Caco-2 (cell line): ENCODE results near the gene TTLL9. TPM values are rescaled to one million over a fixed set of nuclear protein-coding genes. Genes with fewer than 3 reads are reported as not detected.

ENCODE experiments used
- BruUV-seq: library from RNA; stranded (reverse); fragments of 400-500 nt; replicated peaks from 2 replicates; lab custom pipeline; 2021; lab: Mats Ljungman, UMichigan
- CTCF ChIA-PET: fragments of 300-600 bp; sonication (Branson Sonifier 250); formaldehyde crosslinking; loops from one replicate; lab custom pipeline; 2022; ENCODE audit warnings: antibody characterized with exemption; lab: Charles Lee
- POLR2A ChIA-PET: fragments of 300-600 bp; sonication (Branson Sonifier 250); formaldehyde crosslinking; loops from one replicate; lab custom pipeline; 2022; ENCODE audit warnings: antibody characterized with exemption; lab: Charles Lee
- DNase-seq, 2 experiments: peaks; one replicate each; pipeline versions ENCODE4 v3.0.0 to v3.0.0-alpha.2; 2020 to 2022
- H3K27me3 ChIP-seq: replicated peaks from 2 replicates; pipeline ENCODE4 v1.6.0; 2011; ENCODE audit warnings: low read length; ENCODE audit not compliant: control insufficient read depth, insufficient read depth
- H3K36me3 ChIP-seq: 2 replicates; pipeline ENCODE4 v1.5.1; 2011; ENCODE audit warnings: low read length; ENCODE audit not compliant: control insufficient read depth, insufficient read depth
- H3K4me1 ChIP-seq: fragments of 250-450 bp; sonication (Bioruptor Pico); 2 replicates; pipeline ENCODE4 v1.5.1; 2020; ENCODE audit warnings: mild to moderate bottlenecking
- H3K4me3 ChIP-seq: 2 replicates; pipeline ENCODE4 v1.5.1; 2011; ENCODE audit warnings: low read depth, mild to moderate bottlenecking, control low read depth, low read length
- H3K9me3 ChIP-seq: fragments of 250-450 bp; sonication (Bioruptor Pico); 2 replicates; pipeline ENCODE4 v1.5.1; 2020; ENCODE audit warnings: mild to moderate bottlenecking, moderate library complexity
- H3K27ac Mint-ChIP-seq: one replicate; pipeline ENCODE4 v1.8.0; 2022; ENCODE audit warnings: mixed read lengths; ENCODE audit not compliant: unreplicated experiment
- H3K27me3 Mint-ChIP-seq: one replicate; pipeline ENCODE4 v1.8.0; 2022; ENCODE audit warnings: mixed read lengths; ENCODE audit not compliant: insufficient read depth, unreplicated experiment
- H3K36me3 Mint-ChIP-seq: one replicate; pipeline ENCODE4 v1.8.0; 2022; ENCODE audit warnings: mild to moderate bottlenecking, mixed read lengths; ENCODE audit not compliant: insufficient read depth, unreplicated experiment
- H3K4me1 Mint-ChIP-seq: one replicate; pipeline ENCODE4 v1.8.0; 2022; ENCODE audit warnings: low read depth, mixed read lengths; ENCODE audit not compliant: unreplicated experiment
- H3K4me3 Mint-ChIP-seq: one replicate; pipeline ENCODE4 v1.8.0; 2022; ENCODE audit warnings: mild to moderate bottlenecking, moderate library complexity, mixed read lengths; ENCODE audit not compliant: unreplicated experiment
- H3K9me3 Mint-ChIP-seq: one replicate; pipeline ENCODE4 v1.8.0; 2022; ENCODE audit warnings: mixed read lengths; ENCODE audit not compliant: unreplicated experiment
- intact Hi-C: fragments of 100-400 bp; cut with micrococcal nuclease; formaldehyde crosslinking; loops from one replicate; pipeline ENCODE4 v1.10.0; 2022; ENCODE audit not compliant: unreplicated experiment
- total RNA-seq: library from RNA; stranded (reverse); gene quantifications from 2 replicates; pipeline ENCODE4 v1.2.3, GENCODE V29; 2022
- TF ChIP-seq, protein P1 (sequence below), 2 experiments: fragments of 200-600 bp in 1 of 2; IDR thresholded peaks; 1 replicate in 1 of 2; 2 replicates in 1 of 2; pipeline versions ENCODE4 v1.5.1 to v1.8.0; 2011 to 2022; ENCODE audit warnings: antibody characterized with exemption in 1 of 2, control low read depth in 1 of 2, inconsistent platforms in 1 of 2, low read depth in 1 of 2, low read length in 1 of 2, mild to moderate bottlenecking in 1 of 2, moderate library complexity in 1 of 2; ENCODE audit not compliant: insufficient read depth in 1 of 2, severe bottlenecking in 1 of 2, unreplicated experiment in 1 of 2

The TTLL9 gene
- total RNA-seq, 1 experiment from 2014 or later: not detected

DNA sequence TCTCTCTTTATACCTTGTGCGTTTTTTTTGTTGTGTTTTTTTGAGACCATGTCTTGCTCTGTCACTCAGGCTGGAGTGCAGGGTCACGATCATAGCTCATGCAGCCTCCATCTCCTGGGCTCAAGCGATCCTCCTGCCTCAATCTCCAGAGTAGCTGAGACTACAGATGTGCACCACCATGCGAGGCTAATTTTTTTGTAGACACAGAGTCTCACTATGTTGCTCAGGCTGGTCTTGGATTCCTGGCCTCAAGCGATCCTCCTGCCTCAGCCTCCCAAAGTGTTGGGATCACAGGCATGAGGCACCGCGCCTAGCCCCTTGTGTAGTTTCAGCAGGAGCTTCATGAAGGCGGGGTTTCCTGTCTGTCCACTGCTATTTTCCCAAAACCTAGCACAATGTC, 54.1 kb downstream of the TTLL9 start:
- no peaks in the 10 kb centered on the region for H3K4me1 Mint-ChIP-seq
- DNase-seq: no peak
- Histone ChIP-seq H3K9me3 (no peaks in the 10 kb centered on the region), H3K4me3 (no peak overlapping the region), H3K4me1 (no peaks in the 10 kb centered on the region; the same call in 1 of the 2 replicates), H3K27me3 (peaks cover 3% of the 10 kb centered on the region), H3K36me3 (no peaks in the 10 kb centered on the region)
- H3K27ac Mint-ChIP-seq: no peak overlapping the region
- CTCF ChIA-PET: interaction anchor here (2.3 kb wide), 1 partner anchor 27 kb away, joined by 8 read pairs; the partner anchor contains the start of gene PDRG1
- no TSS peak for BruUV-seq
- no peaks in the 10 kb centered on the region for H3K9me3 Mint-ChIP-seq
- no peaks in the 10 kb centered on the region for H3K36me3 Mint-ChIP-seq
- peaks cover 32% of the 10 kb centered on the region for H3K27me3 Mint-ChIP-seq
- POLR2A ChIA-PET: no interaction called here
- intact Hi-C loops: no loop called here
- TF ChIP-seq, protein P1, sequence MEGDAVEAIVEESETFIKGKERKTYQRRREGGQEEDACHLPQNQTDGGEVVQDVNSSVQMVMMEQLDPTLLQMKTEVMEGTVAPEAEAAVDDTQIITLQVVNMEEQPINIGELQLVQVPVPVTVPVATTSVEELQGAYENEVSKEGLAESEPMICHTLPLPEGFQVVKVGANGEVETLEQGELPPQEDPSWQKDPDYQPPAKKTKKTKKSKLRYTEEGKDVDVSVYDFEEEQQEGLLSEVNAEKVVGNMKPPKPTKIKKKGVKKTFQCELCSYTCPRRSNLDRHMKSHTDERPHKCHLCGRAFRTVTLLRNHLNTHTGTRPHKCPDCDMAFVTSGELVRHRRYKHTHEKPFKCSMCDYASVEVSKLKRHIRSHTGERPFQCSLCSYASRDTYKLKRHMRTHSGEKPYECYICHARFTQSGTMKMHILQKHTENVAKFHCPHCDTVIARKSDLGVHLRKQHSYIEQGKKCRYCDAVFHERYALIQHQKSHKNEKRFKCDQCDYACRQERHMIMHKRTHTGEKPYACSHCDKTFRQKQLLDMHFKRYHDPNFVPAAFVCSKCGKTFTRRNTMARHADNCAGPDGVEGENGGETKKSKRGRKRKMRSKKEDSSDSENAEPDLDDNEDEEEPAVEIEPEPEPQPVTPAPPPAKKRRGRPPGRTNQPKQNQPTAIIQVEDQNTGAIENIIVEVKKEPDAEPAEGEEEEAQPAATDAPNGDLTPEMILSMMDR (IDR thresholded peaks at IDR 0.05; ENCODE audit: insufficient read depth in 1 of 2, low read depth in 1 of 2, low read length in 1 of 2, severe bottlenecking in 1 of 2, unreplicated experiment in 1 of 2): no peak
- no peak overlapping the region for H3K4me3 Mint-ChIP-seq

DNA sequence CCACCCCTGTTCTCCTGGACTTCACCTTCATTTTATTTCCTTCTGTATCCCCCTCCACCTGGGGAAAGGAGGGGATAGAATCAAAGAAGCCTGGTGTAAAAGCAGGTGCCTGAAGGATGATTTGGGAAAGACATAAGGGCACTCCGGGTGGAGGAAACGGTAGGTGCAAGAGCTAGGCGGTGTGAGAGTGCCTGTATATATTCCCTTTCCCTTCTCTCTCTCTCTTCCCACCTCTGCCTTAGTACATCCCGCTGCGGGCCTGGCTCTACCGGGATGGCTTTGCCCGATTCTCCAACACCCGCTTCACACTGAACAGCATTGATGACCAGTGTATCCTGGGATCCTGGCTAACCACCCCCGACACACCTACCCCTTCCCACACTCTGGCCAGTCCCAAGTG, 55.2 kb downstream of the TTLL9 start:
- peaks cover 32% of the 10 kb centered on the region for H3K27me3 Mint-ChIP-seq
- ChIA-PET POLR2A (no interaction called here), CTCF (interaction anchor here (0.6 kb wide), 1 partner anchor 73 kb away, joined by 3 read pairs; no protein-coding TSS in a partner anchor)
- H3K9me3 Mint-ChIP-seq: no peaks in the 10 kb centered on the region
- intact Hi-C loops: no loop called here
- no peak for DNase-seq
- no peaks in the 10 kb centered on the region for H3K4me1 Mint-ChIP-seq
- Histone ChIP-seq H3K36me3 (no peaks in the 10 kb centered on the region), H3K4me1 (no peaks in the 10 kb centered on the region; the same call in 1 of the 2 replicates), H3K4me3 (no peak overlapping the region), H3K9me3 (no peaks in the 10 kb centered on the region), H3K27me3 (peaks cover 3% of the 10 kb centered on the region)
- no peak overlapping the region for H3K4me3 Mint-ChIP-seq
- TF ChIP-seq, protein P1 (IDR thresholded peaks at IDR 0.05; ENCODE audit: insufficient read depth in 1 of 2, low read depth in 1 of 2, low read length in 1 of 2, severe bottlenecking in 1 of 2, unreplicated experiment in 1 of 2): no peak
- no peak overlapping the region for H3K27ac Mint-ChIP-seq
- H3K36me3 Mint-ChIP-seq: no peaks in the 10 kb centered on the region
- BruUV-seq: no TSS peak

DNA sequence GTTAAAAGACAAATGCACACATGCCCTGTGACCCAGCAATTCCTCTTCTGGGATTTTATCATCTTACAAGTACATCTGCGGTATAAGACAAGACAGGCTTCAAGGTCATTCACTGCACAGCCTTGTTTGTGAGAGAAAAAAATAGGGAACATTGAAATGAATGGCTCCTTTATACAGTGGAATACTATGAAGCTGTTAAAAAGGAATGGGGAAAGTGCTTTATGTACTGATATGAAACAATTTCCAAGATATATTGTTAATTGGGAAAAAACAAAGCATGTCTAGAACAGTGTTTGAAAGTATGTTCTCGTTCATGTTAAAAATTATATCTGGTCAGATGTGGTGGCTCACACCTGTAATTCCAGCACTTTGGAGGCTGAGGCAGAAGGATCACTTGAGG, 56.1 kb downstream of the TTLL9 start:
- BruUV-seq: no TSS peak
- no peaks in the 10 kb centered on the region for H3K36me3 Mint-ChIP-seq
- peaks cover 35% of the 10 kb centered on the region for H3K27me3 Mint-ChIP-seq
- Histone ChIP-seq H3K36me3 (no peaks in the 10 kb centered on the region), H3K4me1 (no peaks in the 10 kb centered on the region; the same call in 1 of the 2 replicates), H3K4me3 (no peak overlapping the region), H3K9me3 (no peaks in the 10 kb centered on the region), H3K27me3 (peaks cover 3% of the 10 kb centered on the region)
- TF ChIP-seq, protein P1 (IDR thresholded peaks at IDR 0.05; ENCODE audit: insufficient read depth in 1 of 2, low read depth in 1 of 2, low read length in 1 of 2, severe bottlenecking in 1 of 2, unreplicated experiment in 1 of 2): no peak
- H3K4me1 Mint-ChIP-seq: no peaks in the 10 kb centered on the region
- intact Hi-C loops: no loop called here
- H3K27ac Mint-ChIP-seq: no peak overlapping the region
- POLR2A ChIA-PET: no interaction called here
- CTCF ChIA-PET: interaction anchor here (0.6 kb wide), 1 partner anchor 29 kb away, joined by 6 read pairs; no protein-coding TSS in a partner anchor
- H3K9me3 Mint-ChIP-seq: no peaks in the 10 kb centered on the region
- H3K4me3 Mint-ChIP-seq: no peak overlapping the region
- no peak for DNase-seq
